Sciatic nerve (tissue), 2 donors: ENCODE measurements around the gene OSBPL3. TPM values are rescaled to one million over a fixed set of nuclear protein-coding genes. Genes with fewer than 3 reads are reported as not detected.
A peak's percentile ranks its signal among the peaks of the same experiment; 100 is the strongest.

Experiments used
- ATAC-seq: fragments of 200-7000 bp; cut with Tn5 transposase; one replicate; pipeline ENCODE4 v1.9.1; 2020; ENCODE audit warnings: mild to moderate bottlenecking, moderate library complexity
- DNase-seq: peaks from one replicate; pipeline ENCODE4 v3.0.0-alpha.2; 2020; ENCODE audit warnings: low spot score
- intact Hi-C: fragments of 100-400 bp; cut with DNase I; formaldehyde crosslinking; loops from one replicate; pipeline ENCODE4 v1.14.2; 2022
- total RNA-seq: library from RNA; stranded (reverse); fragmentation: NEBNext Ultra II Directional; extraction: Animal tissue kit (Norgen Biotek cat#: 25700); gene quantifications from one replicate; pipeline ENCODE4 v1.2.1, GENCODE V29; 2021
- donor health status: DM: no; HTN: no; CAD: no.
- donor health status: DM: no; HTN: no; CAD: no.

The OSBPL3 gene
- total RNA-seq, 1 donor from 2014 or later: 11.0 TPM

GRCh38 chr7:24793982-24794648 is 185.9 kb downstream of the OSBPL3 start:
- ATAC-seq (no peak), DNase-seq (no peak)
- intact Hi-C loops: no loop called here

DNA sequence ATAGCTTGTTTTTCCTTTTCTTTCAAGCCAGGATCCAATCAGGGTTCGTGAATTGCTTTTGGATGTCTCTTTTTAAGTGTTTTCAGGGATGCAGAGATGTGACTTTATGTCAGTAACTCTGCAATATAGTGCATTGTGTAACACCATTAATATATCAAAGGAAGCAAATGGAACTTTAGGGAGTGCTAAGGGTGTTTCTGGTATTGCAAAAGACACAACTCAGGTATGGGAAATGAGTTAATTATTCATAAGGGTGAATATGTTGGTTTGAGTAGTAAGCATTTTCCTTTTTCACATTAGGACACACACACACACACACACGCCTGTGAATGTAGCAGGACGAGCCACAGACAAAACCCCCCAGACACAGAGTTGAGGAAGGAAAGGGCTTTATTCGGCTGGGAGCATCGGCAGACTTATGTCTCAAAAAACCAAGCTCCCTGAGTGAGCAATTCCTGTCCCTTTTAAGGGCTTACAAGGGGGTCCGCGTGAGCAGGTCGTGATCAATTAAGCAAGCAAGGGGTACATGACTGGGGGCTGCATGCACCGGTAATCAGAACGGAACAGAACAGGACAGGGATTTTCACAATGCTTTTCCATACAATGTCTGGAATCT is 190.9 kb downstream of the OSBPL3 start:
- no peak for DNase-seq
- intact Hi-C loops: no loop called here
- no peak for ATAC-seq

GRCh38 chr7:24788075-24788474 is 191.9 kb downstream of the OSBPL3 start:
- DNase-seq (no peak), ATAC-seq (no peak)
- intact Hi-C loops: no loop called here

DNA sequence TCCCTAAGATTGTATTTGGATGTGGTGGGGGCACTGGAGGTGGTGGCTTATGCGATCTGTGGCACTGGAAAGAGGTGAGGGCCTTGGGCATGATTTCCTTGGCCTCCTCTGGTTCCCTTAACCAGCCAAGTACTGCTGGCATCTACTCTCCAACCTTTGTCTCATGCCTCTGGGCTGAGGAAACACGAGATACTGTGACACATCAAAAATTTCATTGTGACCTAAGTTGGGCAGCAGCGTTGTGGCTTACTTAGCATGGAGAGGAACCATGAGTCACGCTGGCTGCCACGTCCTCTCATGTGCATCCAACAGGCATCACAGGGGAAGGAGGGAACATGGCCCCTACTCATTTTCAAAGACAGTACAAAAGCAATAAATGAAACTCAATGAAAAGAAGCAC is 193.0 kb downstream of the OSBPL3 start:
- intact Hi-C loops: no loop called here
- no peak for ATAC-seq
- no peak for DNase-seq

DNA sequence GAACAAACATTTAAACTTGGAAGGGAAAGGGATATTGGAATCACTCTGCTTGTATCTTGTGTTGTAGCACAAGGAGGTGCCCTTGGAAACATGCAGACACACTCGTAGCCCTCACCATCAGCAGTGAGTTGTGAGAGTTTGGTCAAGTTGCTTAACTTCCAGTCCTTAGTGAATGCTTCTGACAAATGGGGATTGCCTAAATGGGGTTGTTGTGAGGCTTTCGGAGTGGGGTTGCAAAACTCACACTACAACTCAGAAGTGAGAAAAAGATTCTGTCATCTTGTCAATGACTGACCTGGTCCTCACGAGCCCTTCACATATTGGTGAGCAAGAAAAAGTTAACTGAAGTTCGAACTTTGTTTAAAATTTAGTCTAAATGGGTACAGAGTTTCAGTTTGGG is 193.7 kb downstream of the OSBPL3 start:
- no peak for DNase-seq
- no peak for ATAC-seq
- intact Hi-C loops: no loop called here

DNA sequence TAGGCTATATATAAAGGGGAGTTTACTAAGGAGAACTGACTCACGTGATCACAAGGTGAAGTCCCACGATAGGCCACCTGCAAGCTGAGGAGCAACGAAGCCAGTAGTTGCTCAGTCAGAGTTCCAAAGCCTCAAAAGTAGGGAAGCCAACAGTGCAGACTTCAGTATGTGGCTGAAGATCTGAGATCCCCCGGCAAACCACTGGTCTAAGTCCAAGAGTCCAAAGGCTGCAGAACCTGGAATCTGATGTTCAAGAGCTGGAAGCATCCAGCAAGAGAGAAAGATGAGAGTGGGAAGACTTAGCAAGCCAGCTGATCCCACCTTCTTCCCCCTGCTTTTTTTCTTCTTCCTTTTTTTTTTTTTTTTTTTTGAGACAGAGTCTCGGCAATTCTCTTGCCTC is 195.7 kb downstream of the OSBPL3 start:
- intact Hi-C loops: no loop called here
- ATAC-seq (no peak), DNase-seq (no peak)

- DNase-seq (no peak), ATAC-seq (no peak)
- intact Hi-C loops: no loop called here
These were observed 196.3 kb downstream of the OSBPL3 start for GRCh38 chr7:24783698-24784097.

- intact Hi-C loops: no loop called here
- ATAC-seq: peak; percentile 39
- DNase-seq: no peak
These were observed 198.9 kb downstream of the OSBPL3 start for GRCh38 chr7:24781106-24781505.

DNA sequence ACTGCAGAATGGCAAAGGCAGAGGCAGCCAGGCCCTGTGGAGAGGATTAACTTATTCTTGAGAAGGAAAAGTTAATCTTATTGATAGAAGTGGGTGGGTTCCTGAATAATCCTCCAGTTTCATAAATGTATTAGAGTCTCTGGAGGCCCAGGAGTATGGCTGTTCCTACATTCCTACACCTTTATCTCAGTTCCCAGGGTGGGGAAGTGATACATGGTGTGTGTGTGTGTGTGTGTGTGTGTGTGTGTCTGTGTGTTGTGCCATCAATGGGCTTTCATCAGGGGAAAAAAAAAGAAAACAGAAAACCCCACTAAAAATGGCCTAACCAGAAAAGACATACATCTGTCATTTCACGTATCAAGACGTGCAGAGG is 200.7 kb downstream of the OSBPL3 start:
- no peak for ATAC-seq
- intact Hi-C loops: no loop called here
- no peak for DNase-seq

- intact Hi-C loops: no loop called here
- ATAC-seq (peak; percentile 78), DNase-seq (no peak)
These were observed 201.3 kb downstream of the OSBPL3 start for GRCh38 chr7:24778543-24779282.

- intact Hi-C loops: no loop called here
- no peak for DNase-seq
- no peak for ATAC-seq
These were observed 202.2 kb downstream of the OSBPL3 start for GRCh38 chr7:24777806-24778205.

- intact Hi-C loops: no loop called here
These were observed 206.3 kb downstream of the OSBPL3 start for GRCh38 chr7:24773646-24774045.

GRCh38 chr7:24769851-24770250 is 210.1 kb downstream of the OSBPL3 start:
- intact Hi-C loops: no loop called here
- ATAC-seq (no peak), DNase-seq (no peak)

More at GRCh38 chr7:24773646-24774045, 206.3 kb downstream of the OSBPL3 start:
- DNase-seq (no peak), ATAC-seq (no peak)

DNA sequence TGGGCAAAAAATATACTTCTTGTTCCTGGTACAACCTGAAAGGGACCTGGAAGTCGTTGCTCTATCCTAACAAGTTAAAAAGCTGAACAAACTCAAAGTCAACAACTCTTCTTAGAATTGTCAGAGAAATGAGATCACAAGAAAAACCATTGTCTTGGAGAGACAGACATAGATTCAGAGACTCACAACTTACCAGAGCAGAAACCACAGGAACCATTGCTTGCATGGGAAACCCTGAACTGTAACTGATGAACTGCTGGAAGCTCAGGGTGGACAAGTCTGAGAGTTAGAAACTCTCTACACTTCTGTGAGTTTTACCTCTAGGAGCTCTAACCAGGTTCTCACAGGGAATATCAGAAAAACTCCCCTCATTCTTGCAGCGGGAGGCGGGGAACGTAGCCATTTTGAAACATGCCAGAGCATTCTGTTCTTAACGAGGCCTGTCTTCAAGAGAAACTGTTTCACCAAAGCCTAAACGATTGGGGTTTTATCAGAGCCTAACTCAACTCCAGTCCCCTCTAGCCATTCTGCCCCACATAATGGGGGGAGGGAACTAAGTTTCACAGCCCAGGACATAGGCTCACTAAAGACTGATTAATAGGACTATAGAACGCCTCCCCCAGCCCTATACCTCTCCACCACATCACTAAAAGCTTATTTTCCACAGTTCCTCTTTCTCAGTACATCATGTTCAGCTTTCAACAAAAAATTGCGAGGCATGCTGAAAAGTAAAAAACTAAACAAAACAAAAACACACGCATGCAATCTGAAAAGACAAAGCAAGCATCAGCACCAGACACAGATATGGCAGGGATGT is 210.8 kb downstream of the OSBPL3 start:
- no peak for ATAC-seq
- intact Hi-C loops: no loop called here
- no peak for DNase-seq

DNA sequence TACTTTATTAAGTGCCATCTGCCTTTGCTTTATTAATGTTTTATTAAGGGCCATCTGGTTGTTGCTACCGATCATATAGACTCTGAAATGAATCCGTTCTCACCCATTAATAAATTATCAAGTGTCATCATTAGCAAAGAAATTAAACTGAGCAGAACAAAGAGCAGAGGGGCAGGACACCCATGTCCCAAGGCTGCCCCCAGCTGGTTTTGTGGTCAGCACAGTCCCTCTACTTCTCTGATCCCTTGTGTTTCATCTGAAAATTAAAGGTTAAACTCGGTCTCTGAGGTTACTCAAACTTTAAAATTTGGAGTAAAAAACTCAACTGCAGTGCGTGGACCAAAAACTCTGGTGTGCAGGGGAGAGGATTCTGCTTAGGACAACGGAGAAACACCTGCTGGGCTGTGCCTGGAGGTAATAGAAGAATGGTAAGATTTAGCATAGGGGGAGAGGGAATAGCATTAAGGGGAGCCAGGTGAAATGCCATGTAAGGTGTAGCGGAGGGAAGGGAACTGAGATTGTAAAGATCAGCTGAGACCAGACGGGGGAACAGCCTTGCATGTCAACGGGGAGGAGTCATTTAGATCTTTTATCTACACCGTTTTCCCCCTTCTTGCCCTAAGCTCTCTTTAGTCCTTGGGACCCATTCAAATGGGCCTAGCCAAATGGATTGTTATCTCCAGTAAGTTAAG is 212.0 kb downstream of the OSBPL3 start:
- DNase-seq (no peak), ATAC-seq (no peak)
- intact Hi-C loops: no loop called here

- intact Hi-C loops: no loop called here
- ATAC-seq: no peak
- no peak for DNase-seq
These were observed 214.8 kb downstream of the OSBPL3 start for GRCh38 chr7:24764972-24765744.

DNA sequence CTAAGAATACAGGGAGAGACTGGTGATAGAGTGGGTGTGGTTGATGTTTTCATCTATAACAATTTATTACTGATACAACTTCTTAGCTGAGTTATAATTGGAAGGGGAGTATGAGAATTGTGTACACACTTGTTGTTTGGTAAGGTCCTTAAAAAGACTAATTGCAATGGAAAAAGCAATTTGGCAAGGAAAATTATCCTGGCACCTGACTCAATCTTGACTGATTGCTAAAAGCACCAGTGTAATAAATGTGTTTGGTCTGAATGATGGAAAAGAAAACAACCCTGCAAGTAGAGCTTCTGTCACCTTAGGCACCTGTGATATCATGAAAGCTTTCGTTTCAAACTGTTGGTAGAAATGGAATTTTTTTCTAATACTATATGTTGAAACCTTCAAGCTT is 216.0 kb downstream of the OSBPL3 start:
- intact Hi-C loops: no loop called here
- ATAC-seq (no peak), DNase-seq (no peak)

DNA sequence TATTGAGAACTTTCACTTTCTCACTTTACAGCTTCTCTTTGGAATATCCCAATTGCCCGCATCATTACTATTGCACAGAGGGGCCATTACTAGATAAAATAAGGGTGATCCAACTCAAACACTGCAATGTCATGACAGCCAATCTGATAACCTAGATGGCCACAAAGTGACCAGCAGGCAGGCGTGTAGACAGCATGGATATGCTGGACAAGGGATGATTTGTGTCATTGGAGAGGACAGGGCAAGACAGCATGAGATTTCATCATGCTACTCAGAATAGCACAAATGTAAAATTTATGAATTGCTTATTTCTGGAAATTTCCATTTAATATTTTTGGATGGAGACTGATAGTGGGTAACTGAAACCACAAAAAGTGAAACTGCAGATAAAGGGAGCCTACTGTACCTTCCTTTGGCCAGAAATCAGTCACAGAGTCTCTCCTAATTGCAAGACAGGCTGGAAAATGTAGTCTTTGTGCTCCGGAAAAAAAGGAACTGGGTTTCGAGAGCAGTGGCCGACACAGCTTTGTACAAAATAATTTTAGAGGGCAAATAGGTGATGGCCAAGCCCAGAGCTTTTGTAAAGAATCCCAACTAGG is 216.6 kb downstream of the OSBPL3 start:
- DNase-seq (no peak), ATAC-seq (no peak)
- intact Hi-C loops: no loop called here
